Measurements from ENCODE around the gene ZNF827. TPM values are rescaled to one million over a fixed set of nuclear protein-coding genes. Genes with fewer than 3 reads are reported as not detected.

The ZNF827 gene
- total and polyA plus RNA-seq, 2 of the 8 experiments (the other 6 are each of a cell fraction or from before 2014, with no cell fraction given) = 25.3 to 26.2 TPM

- H4K91ac ChIP-seq (replicated peaks; ENCODE audit: insufficient read length, low read length) = no peak overlapping the region
- no peak overlapping the region for H3K56ac ChIP-seq (replicated peaks; ENCODE audit: insufficient read length, low read depth, low read length)
- no peak overlapping the region for H3K4ac ChIP-seq (replicated peaks; ENCODE audit: insufficient read length, low read depth, low read length)
- H2AK5ac ChIP-seq (ENCODE audit: low read depth, low read length) = no peak overlapping the region
- peaks cover 0 to 4% of the 10 kb centered on the region in 2 experiments; a peak in 1 of 4 replicates for H3K9me3 ChIP-seq (ENCODE audit: insufficient read depth in 2 of 2, low read depth in 1 of 2, low read length in 1 of 2)
- H2BK15ac ChIP-seq (ENCODE audit: low read length) = no peak overlapping the region
- H3K27me3 ChIP-seq (replicated peaks in 1 of 4; ENCODE audit: control insufficient read depth in 3 of 4, extremely low read depth in 1 of 4, insufficient read depth in 3 of 4, low read length in 3 of 4) = peaks cover 0 to 1% (median 0%) of the 10 kb centered on the region in 4 experiments; a peak in 1 of 7 replicates
- no peak overlapping the region for H4K8ac ChIP-seq (ENCODE audit: extremely low read depth, insufficient read depth, low read length)
- H3K18ac ChIP-seq (ENCODE audit: extremely low read depth, low read length) = no peak overlapping the region
- H3K4me3 ChIP-seq (ENCODE audit: extremely low read depth in 1 of 4, insufficient read depth in 2 of 4, low read depth in 3 of 4, low read length in 4 of 4) = no peak overlapping the region
- no peak overlapping the region for H3K14ac ChIP-seq (ENCODE audit: insufficient read length)
- H3K4me1 ChIP-seq (replicated peaks in 1 of 4; ENCODE audit: control insufficient read depth in 3 of 4, insufficient read depth in 4 of 4, low read length in 3 of 4) = peaks cover 0 to 4% (median 2%) of the 10 kb centered on the region in 4 experiments; a peak in 2 of 7 replicates
- POLR2A ChIA-PET (ENCODE audit: partially characterized antibody) = interaction anchor here (1.5 kb wide), 1 partner anchor 9 kb away, joined by 7 read pairs; no protein-coding TSS in a partner anchor
- H2BK20ac ChIP-seq (ENCODE audit: low read length) = no peak overlapping the region
- no peak overlapping the region for H2BK12ac ChIP-seq (ENCODE audit: low read depth, low read length)
- 96% methylated on average over 7 of the region's 7 CpGs; no CpG with 5 or more reads in 1 of the 2 experiments for WGBS, 2 experiments (ENCODE audit: extremely low coverage in 1 of 2, insufficient coverage in 1 of 2, insufficient read length in 1 of 2, insufficient replicate concordance in 2 of 2, low coverage in 1 of 2, low lambda C conversion rate in 2 of 2, missing lambda C conversion rate in 1 of 2)
- H3K79me2 ChIP-seq (ENCODE audit: control insufficient read depth in 1 of 2, insufficient read depth in 2 of 2, low read length in 2 of 2) = peaks cover 8 to 100% of the 10 kb centered on the region in 2 experiments
- H2BK5ac ChIP-seq (ENCODE audit: low read depth, low read length) = no peak overlapping the region
- no peak overlapping the region for H3K23ac ChIP-seq (ENCODE audit: insufficient read length)
- H2AFZ ChIP-seq (ENCODE audit: low read length) = no peak overlapping the region
- no peak overlapping the region for H3K9ac ChIP-seq (replicated peaks in 1 of 4; ENCODE audit: extremely low read depth in 1 of 4, low read depth in 3 of 4, low read length in 3 of 4)
- peaks cover 0 to 1% of the 10 kb centered on the region in 2 experiments for H4K20me1 ChIP-seq (replicated peaks in 1 of 2; ENCODE audit: control insufficient read depth in 1 of 2, insufficient read depth in 2 of 2, low read length in 2 of 2)
- H4K5ac ChIP-seq (ENCODE audit: insufficient read length, low read depth, low read length) = no peak overlapping the region
- FAIRE-seq = no peak
- H3K79me1 ChIP-seq (ENCODE audit: low read depth, low read length) = peaks cover 3% of the 10 kb centered on the region; the same call in 1 of the 2 replicates
- H3K36me3 ChIP-seq (ENCODE audit: control insufficient read depth in 2 of 4, insufficient read depth in 4 of 4, low read length in 3 of 4) = no peaks in the 10 kb centered on the region; a peak in 1 of 8 replicates
- H3K23me2 ChIP-seq (ENCODE audit: low read depth, low read length) = no peaks in the 10 kb centered on the region
- H3K27ac ChIP-seq (ENCODE audit: low read depth, low read length) = no peak overlapping the region
- CTCF ChIA-PET (ENCODE audit: partially characterized antibody) = interaction anchor here (1.7 kb wide), 1 partner anchor 39 kb away, joined by 5 read pairs; no protein-coding TSS in a partner anchor
- DNase-seq (ENCODE audit: low read depth in 1 of 2, low spot score in 2 of 2) = no peak
- no peak overlapping the region for H3K4me2 ChIP-seq (ENCODE audit: insufficient read depth in 1 of 2, low read depth in 2 of 2, low read length in 2 of 2)
- H2BK120ac ChIP-seq (replicated peaks; ENCODE audit: low read depth, low read length) = no peak overlapping the region
- TF ChIP-seq, protein P1, sequence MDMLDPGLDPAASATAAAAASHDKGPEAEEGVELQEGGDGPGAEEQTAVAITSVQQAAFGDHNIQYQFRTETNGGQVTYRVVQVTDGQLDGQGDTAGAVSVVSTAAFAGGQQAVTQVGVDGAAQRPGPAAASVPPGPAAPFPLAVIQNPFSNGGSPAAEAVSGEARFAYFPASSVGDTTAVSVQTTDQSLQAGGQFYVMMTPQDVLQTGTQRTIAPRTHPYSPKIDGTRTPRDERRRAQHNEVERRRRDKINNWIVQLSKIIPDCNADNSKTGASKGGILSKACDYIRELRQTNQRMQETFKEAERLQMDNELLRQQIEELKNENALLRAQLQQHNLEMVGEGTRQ (IDR thresholded peaks at IDR 0.05; ENCODE audit: low read length) = no peak
- no peak for TF ChIP-seq TAF1 (IDR thresholded peaks at IDR 0.05; ENCODE audit: low read depth, low read length)
- TF ChIP-seq TBP (IDR thresholded peaks at IDR 0.05; ENCODE audit: low read depth, low read length) = no peak
- TF ChIP-seq PHF8 (conservative IDR thresholded peaks at IDR 0.05; ENCODE audit: low read depth, low read length) = no peak
- TF ChIP-seq TCF12 (IDR thresholded peaks at IDR 0.05; ENCODE audit: low read depth, low read length) = no peak
- TF ChIP-seq SP1 (IDR thresholded peaks at IDR 0.05; ENCODE audit: low read depth, low read length) = no peak
- TF ChIP-seq TAF7 (optimal IDR thresholded peaks at IDR 0.05; ENCODE audit: borderline replicate concordance, low read depth, low read length) = no peak
- no peak for TF ChIP-seq KDM5A (IDR thresholded peaks at IDR 0.05; ENCODE audit: low read length)
These were observed 11.6 kb downstream of the ZNF827 start for GRCh38 chr4:145927030-145927429.

Measured in H1 (cell line).